GM12878 (cell line): ENCODE measurements around the gene APOLD1. TPM values are rescaled to one million over a fixed set of nuclear protein-coding genes. Genes with fewer than 3 reads are reported as not detected.

Experiments
- BCL11A ChIP-seq: IDR thresholded peaks from 2 replicates; pipeline ENCODE4 v1.6.1; 2011; ENCODE audit warnings: low read depth, low read length
- CEBPB ChIP-seq, 2 experiments: fragments of 150-350 bp in 1 of 2; IDR thresholded peaks; 2 replicates each; pipeline ENCODE4 v1.6.1; 2012 to 2014; ENCODE audit warnings: low read depth in 2 of 2, low read length in 2 of 2, borderline replicate concordance in 1 of 2, inconsistent platforms in 1 of 2
- CHD4 ChIP-seq: fragments of 200-600 bp; sonication (generic); IDR thresholded peaks from 2 replicates; pipeline ENCODE4 v1.6.1; 2016; ENCODE audit warnings: mild to moderate bottlenecking
- IRF4 ChIP-seq: IDR thresholded peaks from 2 replicates; pipeline ENCODE4 v1.6.1; 2011; ENCODE audit warnings: low read depth, low read length
- LARP7 ChIP-seq: fragments of 450-650 bp; IDR thresholded peaks from 2 replicates; pipeline ENCODE4 v1.6.1; 2017; ENCODE audit warnings: mild to moderate bottlenecking
- NFYB ChIP-seq: IDR thresholded peaks from 2 replicates; pipeline ENCODE4 v1.6.1; 2011; ENCODE audit warnings: low read depth, mild to moderate bottlenecking, low read length, improper control_type of control experiment, moderate library complexity; ENCODE audit not compliant: insufficient read depth
- NR2C2 ChIP-seq: IDR thresholded peaks from 2 replicates; pipeline ENCODE4 v1.6.1; 2011; ENCODE audit warnings: borderline replicate concordance, low read depth; ENCODE audit not compliant: control insufficient read depth, insufficient read length
- SMC3 ChIP-seq: IDR thresholded peaks from 2 replicates; pipeline ENCODE4 v1.6.1; 2011; ENCODE audit warnings: low read length, improper control_type of control experiment, borderline replicate concordance
- SREBF1 ChIP-seq: IDR thresholded peaks from 2 replicates; pipeline ENCODE4 v1.6.1; 2012; ENCODE audit warnings: mild to moderate bottlenecking, low read length
- YBX1 ChIP-seq: fragments of 450-650 bp; IDR thresholded peaks from 2 replicates; pipeline ENCODE4 v1.6.1; 2016; ENCODE audit warnings: antibody characterized with exemption
- ZNF24 ChIP-seq: fragments of 450-650 bp; IDR thresholded peaks from 2 replicates; pipeline ENCODE4 v1.6.1; 2017; ENCODE audit warnings: antibody characterized with exemption, mild to moderate bottlenecking
- ZZZ3 ChIP-seq: IDR thresholded peaks from 2 replicates; pipeline ENCODE4 v1.6.1; 2011; ENCODE audit warnings: low read depth; ENCODE audit not compliant: control insufficient read depth, insufficient read length
- polyA plus RNA-seq, 11 experiments: library from polyadenylated mRNA; depleted of rRNA in 4 of 11; unstranded in 6 of 11; stranded (reverse) in 5 of 11; fragments of >200 nt; fragmentation: Nextera tagmentation in 4 of 11; fragmentation: Illumina TruSeq in 1 of 11; extraction: Ambion mirVana in 4 of 11; extraction: Trizol in 1 of 11; gene quantifications; 1 replicate in 1 of 11; 2 replicates in 10 of 11; pipeline versions ENCODE4 v1.2.1 to v1.2.3, GENCODE V29; 2011 to 2016; ENCODE audit warnings: inconsistent platforms in 2 of 11, missing spikeins in 2 of 11, low read depth in 1 of 11
- total RNA-seq, 4 experiments: library from RNA; depleted of rRNA in 3 of 4; stranded (reverse); fragments of >200 nt in 3 of 4; fragmentation: Illumina TruSeq in 1 of 4; extraction: Trizol in 1 of 4; gene quantifications; 2 replicates each; pipeline versions ENCODE4 v1.2.1 to v1.2.3, GENCODE V29; 2013 to 2021
- TF ChIP-seq, protein P1 (sequence below): fragments of 450-650 bp; IDR thresholded peaks from 2 replicates; pipeline ENCODE4 v1.6.1; 2018; ENCODE audit warnings: mild to moderate bottlenecking, low read depth, moderate library complexity; ENCODE audit not compliant: partially characterized antibody
- TF ChIP-seq, protein P2 (sequence below): IDR thresholded peaks from 2 replicates; pipeline ENCODE4 v1.6.1; 2011; ENCODE audit warnings: borderline replicate concordance, low read depth, mild to moderate bottlenecking, moderate library complexity, mixed read lengths, low read length; ENCODE audit not compliant: insufficient read depth; ENCODE audit errors: extremely low read length
- TF ChIP-seq, protein P3 (sequence below): fragments of 450-650 bp; conservative IDR thresholded peaks from 2 replicates; pipeline ENCODE4 v1.6.1; 2017; ENCODE audit warnings: mild to moderate bottlenecking, moderate library complexity
- TF ChIP-seq, protein P4 (sequence below): IDR thresholded peaks from 2 replicates; pipeline ENCODE4 v1.6.1; 2011; ENCODE audit warnings: borderline replicate concordance, low read depth, mild to moderate bottlenecking, moderate library complexity, low read length; ENCODE audit not compliant: insufficient read depth, poor library complexity, severe bottlenecking
- TF ChIP-seq, protein P5 (sequence below): fragments of 450-650 bp; IDR thresholded peaks from 2 replicates; pipeline ENCODE4 v1.6.1; 2017; ENCODE audit warnings: low read depth, mild to moderate bottlenecking, moderate library complexity
- TF ChIP-seq, protein P6 (sequence below): fragments of 450-650 bp; IDR thresholded peaks from 2 replicates; pipeline ENCODE4 v1.6.1; 2017; ENCODE audit warnings: borderline replicate concordance

APOLD1 gene
- total and polyA plus RNA-seq, 10 of the 15 experiments (the other 5 are each of a cell fraction or from before 2014, with no cell fraction given), result 1.1 to 8.9 (median 4.2) TPM

DNA sequence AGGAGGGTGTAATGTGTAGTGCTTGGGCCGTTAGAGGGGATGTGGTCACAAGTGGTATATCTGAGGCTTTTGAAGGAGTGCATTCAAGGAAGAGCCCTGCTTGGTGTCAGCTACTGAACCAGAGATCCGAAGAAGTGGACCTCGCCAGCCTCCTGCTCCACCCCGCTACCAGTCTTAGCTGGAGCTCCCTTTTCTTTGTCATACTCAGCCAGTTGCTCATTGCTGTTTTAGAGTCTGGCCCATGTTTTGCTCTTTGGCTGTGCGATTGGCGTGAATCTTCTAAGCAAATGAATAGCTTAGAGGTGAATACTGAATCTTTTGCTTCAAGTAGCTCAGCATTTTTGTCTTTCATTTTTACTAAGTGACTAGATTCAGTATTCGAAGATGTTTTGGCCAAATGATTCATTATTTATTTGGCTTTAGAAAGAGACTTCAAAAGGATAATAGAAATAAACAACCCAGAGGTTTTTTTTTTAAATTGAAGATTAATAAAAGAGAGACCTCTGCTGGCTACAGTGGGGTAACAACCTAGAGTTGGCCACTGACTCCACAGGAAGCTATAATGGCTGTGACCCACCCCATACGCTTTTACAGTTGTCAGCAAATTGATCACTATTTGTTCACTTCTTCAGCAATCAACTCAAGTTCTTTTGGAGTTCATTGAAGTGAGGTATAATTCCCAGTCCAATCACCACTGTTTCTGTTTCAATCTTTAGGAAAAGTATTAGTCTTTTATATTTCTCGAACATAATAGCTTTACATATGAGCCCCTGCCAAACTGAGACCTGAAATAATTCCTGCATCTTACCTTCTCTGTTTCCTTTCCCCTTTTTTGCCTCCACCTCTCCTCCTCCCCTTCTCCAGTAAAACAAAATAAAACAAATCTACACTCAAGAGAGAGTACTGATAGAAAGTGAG lies 48.4 kb upstream of the APOLD1 start (continued):
- TF ChIP-seq NFYB, result no peak
- no peak for TF ChIP-seq CEBPB (IDR thresholded peaks at IDR 0.05; ENCODE audit: borderline replicate concordance in 1 of 2, low read depth in 2 of 2, low read length in 2 of 2)
- TF ChIP-seq, protein P1, sequence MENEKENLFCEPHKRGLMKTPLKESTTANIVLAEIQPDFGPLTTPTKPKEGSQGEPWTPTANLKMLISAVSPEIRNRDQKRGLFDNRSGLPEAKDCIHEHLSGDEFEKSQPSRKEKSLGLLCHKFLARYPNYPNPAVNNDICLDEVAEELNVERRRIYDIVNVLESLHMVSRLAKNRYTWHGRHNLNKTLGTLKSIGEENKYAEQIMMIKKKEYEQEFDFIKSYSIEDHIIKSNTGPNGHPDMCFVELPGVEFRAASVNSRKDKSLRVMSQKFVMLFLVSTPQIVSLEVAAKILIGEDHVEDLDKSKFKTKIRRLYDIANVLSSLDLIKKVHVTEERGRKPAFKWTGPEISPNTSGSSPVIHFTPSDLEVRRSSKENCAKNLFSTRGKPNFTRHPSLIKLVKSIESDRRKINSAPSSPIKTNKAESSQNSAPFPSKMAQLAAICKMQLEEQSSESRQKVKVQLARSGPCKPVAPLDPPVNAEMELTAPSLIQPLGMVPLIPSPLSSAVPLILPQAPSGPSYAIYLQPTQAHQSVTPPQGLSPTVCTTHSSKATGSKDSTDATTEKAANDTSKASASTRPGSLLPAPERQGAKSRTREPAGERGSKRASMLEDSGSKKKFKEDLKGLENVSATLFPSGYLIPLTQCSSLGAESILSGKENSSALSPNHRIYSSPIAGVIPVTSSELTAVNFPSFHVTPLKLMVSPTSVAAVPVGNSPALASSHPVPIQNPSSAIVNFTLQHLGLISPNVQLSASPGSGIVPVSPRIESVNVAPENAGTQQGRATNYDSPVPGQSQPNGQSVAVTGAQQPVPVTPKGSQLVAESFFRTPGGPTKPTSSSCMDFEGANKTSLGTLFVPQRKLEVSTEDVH, result no peak
- TF ChIP-seq, protein P2, sequence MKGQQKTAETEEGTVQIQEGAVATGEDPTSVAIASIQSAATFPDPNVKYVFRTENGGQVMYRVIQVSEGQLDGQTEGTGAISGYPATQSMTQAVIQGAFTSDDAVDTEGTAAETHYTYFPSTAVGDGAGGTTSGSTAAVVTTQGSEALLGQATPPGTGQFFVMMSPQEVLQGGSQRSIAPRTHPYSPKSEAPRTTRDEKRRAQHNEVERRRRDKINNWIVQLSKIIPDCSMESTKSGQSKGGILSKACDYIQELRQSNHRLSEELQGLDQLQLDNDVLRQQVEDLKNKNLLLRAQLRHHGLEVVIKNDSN, result no peak
- no peak for TF ChIP-seq LARP7
- TF ChIP-seq ZNF24, result no peak
- TF ChIP-seq, protein P3, sequence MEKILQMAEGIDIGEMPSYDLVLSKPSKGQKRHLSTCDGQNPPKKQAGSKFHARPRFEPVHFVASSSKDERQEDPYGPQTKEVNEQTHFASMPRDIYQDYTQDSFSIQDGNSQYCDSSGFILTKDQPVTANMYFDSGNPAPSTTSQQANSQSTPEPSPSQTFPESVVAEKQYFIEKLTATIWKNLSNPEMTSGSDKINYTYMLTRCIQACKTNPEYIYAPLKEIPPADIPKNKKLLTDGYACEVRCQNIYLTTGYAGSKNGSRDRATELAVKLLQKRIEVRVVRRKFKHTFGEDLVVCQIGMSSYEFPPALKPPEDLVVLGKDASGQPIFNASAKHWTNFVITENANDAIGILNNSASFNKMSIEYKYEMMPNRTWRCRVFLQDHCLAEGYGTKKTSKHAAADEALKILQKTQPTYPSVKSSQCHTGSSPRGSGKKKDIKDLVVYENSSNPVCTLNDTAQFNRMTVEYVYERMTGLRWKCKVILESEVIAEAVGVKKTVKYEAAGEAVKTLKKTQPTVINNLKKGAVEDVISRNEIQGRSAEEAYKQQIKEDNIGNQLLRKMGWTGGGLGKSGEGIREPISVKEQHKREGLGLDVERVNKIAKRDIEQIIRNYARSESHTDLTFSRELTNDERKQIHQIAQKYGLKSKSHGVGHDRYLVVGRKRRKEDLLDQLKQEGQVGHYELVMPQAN, result no peak; the same call in 1 of the 2 replicates
- TF ChIP-seq IRF4, result no peak
- no peak for TF ChIP-seq CHD4
- TF ChIP-seq SMC3, result no peak; the same call in 1 of the 2 replicates
- TF ChIP-seq, protein P4, sequence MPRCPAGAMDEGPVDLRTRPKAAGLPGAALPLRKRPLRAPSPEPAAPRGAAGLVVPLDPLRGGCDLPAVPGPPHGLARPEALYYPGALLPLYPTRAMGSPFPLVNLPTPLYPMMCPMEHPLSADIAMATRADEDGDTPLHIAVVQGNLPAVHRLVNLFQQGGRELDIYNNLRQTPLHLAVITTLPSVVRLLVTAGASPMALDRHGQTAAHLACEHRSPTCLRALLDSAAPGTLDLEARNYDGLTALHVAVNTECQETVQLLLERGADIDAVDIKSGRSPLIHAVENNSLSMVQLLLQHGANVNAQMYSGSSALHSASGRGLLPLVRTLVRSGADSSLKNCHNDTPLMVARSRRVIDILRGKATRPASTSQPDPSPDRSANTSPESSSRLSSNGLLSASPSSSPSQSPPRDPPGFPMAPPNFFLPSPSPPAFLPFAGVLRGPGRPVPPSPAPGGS, result no peak
- TF ChIP-seq, protein P5, sequence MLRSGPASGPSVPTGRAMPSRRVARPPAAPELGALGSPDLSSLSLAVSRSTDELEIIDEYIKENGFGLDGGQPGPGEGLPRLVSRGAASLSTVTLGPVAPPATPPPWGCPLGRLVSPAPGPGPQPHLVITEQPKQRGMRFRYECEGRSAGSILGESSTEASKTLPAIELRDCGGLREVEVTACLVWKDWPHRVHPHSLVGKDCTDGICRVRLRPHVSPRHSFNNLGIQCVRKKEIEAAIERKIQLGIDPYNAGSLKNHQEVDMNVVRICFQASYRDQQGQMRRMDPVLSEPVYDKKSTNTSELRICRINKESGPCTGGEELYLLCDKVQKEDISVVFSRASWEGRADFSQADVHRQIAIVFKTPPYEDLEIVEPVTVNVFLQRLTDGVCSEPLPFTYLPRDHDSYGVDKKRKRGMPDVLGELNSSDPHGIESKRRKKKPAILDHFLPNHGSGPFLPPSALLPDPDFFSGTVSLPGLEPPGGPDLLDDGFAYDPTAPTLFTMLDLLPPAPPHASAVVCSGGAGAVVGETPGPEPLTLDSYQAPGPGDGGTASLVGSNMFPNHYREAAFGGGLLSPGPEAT, result 0 out of 2 replicates have a peak, but pooled peaks have one; percentile 17
- no peak for TF ChIP-seq NR2C2
- TF ChIP-seq SREBF1, result no peak
- no peak for TF ChIP-seq ZZZ3
- TF ChIP-seq YBX1, result no peak
- TF ChIP-seq, protein P6, sequence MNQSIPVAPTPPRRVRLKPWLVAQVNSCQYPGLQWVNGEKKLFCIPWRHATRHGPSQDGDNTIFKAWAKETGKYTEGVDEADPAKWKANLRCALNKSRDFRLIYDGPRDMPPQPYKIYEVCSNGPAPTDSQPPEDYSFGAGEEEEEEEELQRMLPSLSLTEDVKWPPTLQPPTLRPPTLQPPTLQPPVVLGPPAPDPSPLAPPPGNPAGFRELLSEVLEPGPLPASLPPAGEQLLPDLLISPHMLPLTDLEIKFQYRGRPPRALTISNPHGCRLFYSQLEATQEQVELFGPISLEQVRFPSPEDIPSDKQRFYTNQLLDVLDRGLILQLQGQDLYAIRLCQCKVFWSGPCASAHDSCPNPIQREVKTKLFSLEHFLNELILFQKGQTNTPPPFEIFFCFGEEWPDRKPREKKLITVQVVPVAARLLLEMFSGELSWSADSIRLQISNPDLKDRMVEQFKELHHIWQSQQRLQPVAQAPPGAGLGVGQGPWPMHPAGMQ, result no peak
- TF ChIP-seq BCL11A, result peak; percentile 26; the same call in 1 of the 2 replicates
